Measurements from ENCODE around the gene FAM222A.

FAM222A gene

GRCh38 chr12:109709401-109709991 is 4.1 kb upstream of the FAM222A start:
- H3K27ac ChIP-seq, result no peak overlapping the region
- no peak overlapping the region for H3K4me3 ChIP-seq

- Histone ChIP-seq H3K4me3 (no peak overlapping the region), H3K27ac (no peak overlapping the region)
Measured at GRCh38 chr12:109710205-109710746, 3.3 kb upstream of the FAM222A start.

- no peak overlapping the region for H3K27ac ChIP-seq
- H3K4me3 ChIP-seq, result no peak overlapping the region
Measured at GRCh38 chr12:109710747-109711595, 2.7 kb upstream of the FAM222A start.

GRCh38 chr12:109711596-109712461 is 1.8 kb upstream of the FAM222A start:
- H3K27ac ChIP-seq, result no peak overlapping the region
- no peak overlapping the region for H3K4me3 ChIP-seq

GRCh38 chr12:109714141-109714912 is 702 bp downstream of the FAM222A start:
- Histone ChIP-seq H3K4me3 (peak overlapping the region; percentile 41 to 61 (median 50)), H3K27ac (peak overlapping the region in 1 of 21 experiments; percentile 4)

- Histone ChIP-seq H3K27ac (no peak overlapping the region), H3K4me3 (peak overlapping the region in 5 of 7 experiments; percentile 41 to 61 (median 57))
Measured at GRCh38 chr12:109714913-109715244, 1.3 kb downstream of the FAM222A start.

GRCh38 chr12:109715310-109716091 is 1.9 kb downstream of the FAM222A start:
- peak overlapping the region in 1 of 7 experiments; percentile 57 for H3K4me3 ChIP-seq

GRCh38 chr12:109716092-109716479 is 2.5 kb downstream of the FAM222A start:
- Histone ChIP-seq H3K4me3 (no peak overlapping the region), H3K27ac (peak overlapping the region in 1 of 21 experiments; percentile 51)

More at GRCh38 chr12:109715310-109716091, 1.9 kb downstream of the FAM222A start:
- no peak overlapping the region for H3K27ac ChIP-seq

GRCh38 chr12:109716512-109717389 is 3.1 kb downstream of the FAM222A start:
- no peak overlapping the region for H3K4me3 ChIP-seq
- H3K27ac ChIP-seq, result peak overlapping the region in 1 of 21 experiments; percentile 51

GRCh38 chr12:109717390-109718357 is 4.0 kb downstream of the FAM222A start:
- Histone ChIP-seq H3K4me3 (no peak overlapping the region), H3K27ac (no peak overlapping the region)

GRCh38 chr12:109718390-109718789 is 4.8 kb downstream of the FAM222A start:
- H3K27ac ChIP-seq, result no peak overlapping the region

GRCh38 chr12:109719123-109720022 is 5.7 kb downstream of the FAM222A start:
- no peak overlapping the region for H3K27ac ChIP-seq

More at GRCh38 chr12:109718390-109718789, 4.8 kb downstream of the FAM222A start:
- H3K4me3 ChIP-seq, result no peak overlapping the region

GRCh38 chr12:109720152-109720856 is 6.7 kb downstream of the FAM222A start:
- Histone ChIP-seq H3K27ac (no peak overlapping the region), H3K4me3 (no peak overlapping the region)

More at GRCh38 chr12:109719123-109720022, 5.7 kb downstream of the FAM222A start:
- no peak overlapping the region for H3K4me3 ChIP-seq

GRCh38 chr12:109720857-109721189 is 7.2 kb downstream of the FAM222A start:
- H3K4me3 ChIP-seq, result no peak overlapping the region
- no peak overlapping the region for H3K27ac ChIP-seq

- Histone ChIP-seq H3K27ac (no peak overlapping the region), H3K4me3 (no peak overlapping the region)
Measured at GRCh38 chr12:109721276-109721675, 7.7 kb downstream of the FAM222A start.
